ENCODE measurements around the gene SETD1A. TPM values are rescaled to one million over a fixed set of nuclear protein-coding genes. Genes with fewer than 3 reads are reported as not detected.

The SETD1A gene
- total RNA-seq, 1 experiment from 2014 or later: 33.2 TPM

GRCh38 chr16:30976486-30976885 lies 18.9 kb downstream of the SETD1A start:
- Histone ChIP-seq H2AFZ (no peak overlapping the region), H3K4me2 (no peak overlapping the region), H3K36me3 (ENCODE audit: low read depth) (peaks cover 13% of the 10 kb centered on the region), H3F3A (ENCODE audit: insufficient read depth, low read depth) (peaks cover 4% of the 10 kb centered on the region; the same call in 1 of the 2 replicates), H3K79me2 (ENCODE audit: low read depth) (no peaks in the 10 kb centered on the region), H3K9me2 (ENCODE audit: insufficient read depth) (no peaks in the 10 kb centered on the region), H4K20me1 (ENCODE audit: insufficient read depth) (peaks cover 11% of the 10 kb centered on the region; the same call in 1 of the 2 replicates), H3K4me1 (replicated peaks; ENCODE audit: insufficient read depth) (no peaks in the 10 kb centered on the region), H3K9me3 (ENCODE audit: insufficient read depth, low read depth) (no peaks in the 10 kb centered on the region), H3K4me3 (no peak overlapping the region), H3K27ac (no peak overlapping the region), H3K27me3 (ENCODE audit: insufficient read depth, low read depth) (no peaks in the 10 kb centered on the region)
- TF ChIP-seq EZH2 (IDR thresholded peaks at IDR 0.05; ENCODE audit: low read depth): no peak
- TF ChIP-seq, protein P1, sequence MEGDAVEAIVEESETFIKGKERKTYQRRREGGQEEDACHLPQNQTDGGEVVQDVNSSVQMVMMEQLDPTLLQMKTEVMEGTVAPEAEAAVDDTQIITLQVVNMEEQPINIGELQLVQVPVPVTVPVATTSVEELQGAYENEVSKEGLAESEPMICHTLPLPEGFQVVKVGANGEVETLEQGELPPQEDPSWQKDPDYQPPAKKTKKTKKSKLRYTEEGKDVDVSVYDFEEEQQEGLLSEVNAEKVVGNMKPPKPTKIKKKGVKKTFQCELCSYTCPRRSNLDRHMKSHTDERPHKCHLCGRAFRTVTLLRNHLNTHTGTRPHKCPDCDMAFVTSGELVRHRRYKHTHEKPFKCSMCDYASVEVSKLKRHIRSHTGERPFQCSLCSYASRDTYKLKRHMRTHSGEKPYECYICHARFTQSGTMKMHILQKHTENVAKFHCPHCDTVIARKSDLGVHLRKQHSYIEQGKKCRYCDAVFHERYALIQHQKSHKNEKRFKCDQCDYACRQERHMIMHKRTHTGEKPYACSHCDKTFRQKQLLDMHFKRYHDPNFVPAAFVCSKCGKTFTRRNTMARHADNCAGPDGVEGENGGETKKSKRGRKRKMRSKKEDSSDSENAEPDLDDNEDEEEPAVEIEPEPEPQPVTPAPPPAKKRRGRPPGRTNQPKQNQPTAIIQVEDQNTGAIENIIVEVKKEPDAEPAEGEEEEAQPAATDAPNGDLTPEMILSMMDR (conservative IDR thresholded peaks at IDR 0.05): no peak
- no TSS peak for BruUV-seq (replicated peaks)
- no peak for DNase-seq
- POLR2A ChIA-PET (ENCODE audit: unreplicated experiment): no interaction called here
- CTCF ChIA-PET: no interaction called here
- intact Hi-C loops (cut with micrococcal nuclease; ENCODE audit: unreplicated experiment): no loop called here

GRCh38 chr16:30977502-30977901 lies 19.9 kb downstream of the SETD1A start:
- Histone ChIP-seq H2AFZ (no peak overlapping the region), H3K9me3 (ENCODE audit: insufficient read depth, low read depth) (no peaks in the 10 kb centered on the region), H3K9me2 (ENCODE audit: insufficient read depth) (no peaks in the 10 kb centered on the region), H3K36me3 (ENCODE audit: low read depth) (peaks cover 6% of the 10 kb centered on the region; the same call in 1 of the 2 replicates), H3K4me2 (no peak overlapping the region), H4K20me1 (ENCODE audit: insufficient read depth) (peaks cover 11% of the 10 kb centered on the region; the same call in 1 of the 2 replicates), H3F3A (ENCODE audit: insufficient read depth, low read depth) (peaks cover 6% of the 10 kb centered on the region; the same call in 1 of the 2 replicates), H3K4me3 (no peak overlapping the region), H3K79me2 (ENCODE audit: low read depth) (no peaks in the 10 kb centered on the region), H3K27me3 (ENCODE audit: insufficient read depth, low read depth) (no peaks in the 10 kb centered on the region), H3K27ac (no peak overlapping the region), H3K4me1 (replicated peaks; ENCODE audit: insufficient read depth) (no peaks in the 10 kb centered on the region)
- ChIA-PET CTCF (interaction anchor here (0.5 to 0.7 kb wide), 2 partner anchors 46 to 479 kb away, joined by 6 to 9 read pairs; no protein-coding TSS in a partner anchor), POLR2A (ENCODE audit: unreplicated experiment) (interaction anchor here (0.6 kb wide), 1 partner anchor 164 kb away, joined by 6 read pairs; no protein-coding TSS in a partner anchor)
- BruUV-seq (replicated peaks): no TSS peak
- TF ChIP-seq EZH2 (IDR thresholded peaks at IDR 0.05; ENCODE audit: low read depth): no peak
- TF ChIP-seq, protein P1 (conservative IDR thresholded peaks at IDR 0.05): peak; percentile 54
- intact Hi-C loops (cut with micrococcal nuclease; ENCODE audit: unreplicated experiment): no loop called here
- peak in 1 of 2 experiments; percentile 21 for DNase-seq

DNA sequence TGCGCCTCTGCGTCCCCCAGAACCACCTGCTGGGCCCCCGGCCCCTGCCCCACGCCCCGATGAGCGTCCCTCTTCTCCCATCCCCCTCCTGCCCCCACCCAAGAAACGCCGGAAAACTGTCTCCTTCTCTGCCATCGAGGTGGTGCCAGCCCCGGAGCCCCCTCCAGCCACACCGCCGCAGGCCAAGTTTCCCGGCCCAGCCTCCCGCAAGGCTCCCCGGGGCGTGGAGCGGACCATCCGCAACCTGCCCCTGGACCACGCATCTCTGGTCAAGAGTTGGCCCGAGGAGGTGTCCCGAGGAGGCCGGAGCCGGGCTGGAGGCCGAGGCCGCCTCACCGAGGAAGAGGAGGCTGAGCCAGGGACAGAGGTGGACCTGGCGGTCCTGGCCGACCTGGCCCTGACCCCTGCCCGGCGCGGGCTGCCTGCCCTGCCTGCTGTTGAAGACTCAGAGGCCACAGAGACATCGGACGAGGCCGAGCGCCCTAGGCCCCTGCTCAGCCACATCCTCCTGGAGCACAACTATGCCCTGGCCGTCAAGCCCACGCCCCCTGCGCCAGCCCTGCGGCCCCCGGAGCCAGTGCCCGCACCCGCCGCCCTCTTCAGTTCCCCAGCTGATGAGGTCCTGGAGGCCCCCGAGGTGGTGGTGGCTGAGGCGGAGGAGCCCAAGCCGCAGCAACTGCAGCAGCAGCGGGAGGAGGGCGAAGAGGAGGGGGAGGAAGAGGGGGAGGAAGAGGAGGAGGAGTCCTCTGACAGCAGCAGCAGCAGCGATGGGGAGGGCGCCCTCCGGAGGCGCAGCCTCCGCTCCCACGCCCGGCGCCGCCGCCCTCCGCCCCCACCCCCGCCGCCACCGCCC lies 21.8 kb downstream of the SETD1A start:
- H3F3A ChIP-seq (ENCODE audit: insufficient read depth, low read depth): peaks cover 23% of the 10 kb centered on the region; the same call in 1 of the 2 replicates
- BruUV-seq (replicated peaks): no TSS peak
- H3K9me3 ChIP-seq (ENCODE audit: insufficient read depth, low read depth): no peaks in the 10 kb centered on the region
- no peak overlapping the region for H2AFZ ChIP-seq
- H3K9me2 ChIP-seq (ENCODE audit: insufficient read depth): no peaks in the 10 kb centered on the region
- H3K27me3 ChIP-seq (ENCODE audit: insufficient read depth, low read depth): no peaks in the 10 kb centered on the region
- TF ChIP-seq, protein P1 (conservative IDR thresholded peaks at IDR 0.05): no peak
- no peak for TF ChIP-seq EZH2 (IDR thresholded peaks at IDR 0.05; ENCODE audit: low read depth)
- DNase-seq: peak in 1 of 2 experiments; percentile 21
- peaks cover 7% of the 10 kb centered on the region; the same call in 1 of the 2 replicates for H3K36me3 ChIP-seq (ENCODE audit: low read depth)
- intact Hi-C loops (cut with micrococcal nuclease; ENCODE audit: unreplicated experiment): no loop called here
- ChIA-PET CTCF (interaction anchor here (0.7 kb wide), 1 partner anchor 90 kb away, joined by 3 read pairs; no protein-coding TSS in a partner anchor), POLR2A (ENCODE audit: unreplicated experiment) (no interaction called here)
- peaks cover 11% of the 10 kb centered on the region for H4K20me1 ChIP-seq (ENCODE audit: insufficient read depth)
- H3K79me2 ChIP-seq (ENCODE audit: low read depth): no peaks in the 10 kb centered on the region
- H3K4me3 ChIP-seq: no peak overlapping the region
- no peak overlapping the region for H3K27ac ChIP-seq
- no peak overlapping the region for H3K4me2 ChIP-seq
- H3K4me1 ChIP-seq (replicated peaks; ENCODE audit: insufficient read depth): no peaks in the 10 kb centered on the region

Data from PC-9 (cell line).